Adrenal gland (tissue), 5 donors: ENCODE data around the gene LEFTY1.

ENCODE experiments used
- CTCF ChIP-seq, 6 experiments: fragments of 450-650 bp in 4 of 6; fragments of 200-600 bp in 2 of 6; sonication (generic) in 1 of 6; IDR thresholded peaks; 1 replicate in 5 of 6; 2 replicates in 1 of 6; pipeline versions ENCODE4 v1.5.1 to v1.8.0; 2016 to 2021; ENCODE audit warnings: antibody characterized with exemption in 6 of 6, mild to moderate bottlenecking in 2 of 6, moderate library complexity in 1 of 6
- POLR2A ChIP-seq, 2 donors: fragments of 450-650 bp; IDR thresholded peaks; one replicate each; pipeline ENCODE4 v1.6.1; 2017; ENCODE audit warnings: antibody characterized with exemption in 2 of 2, mild to moderate bottlenecking in 2 of 2, moderate library complexity in 1 of 2
- donor health status: DM: no; HTN: no; CAD: no.

GRCh38 chr1:225896494-225896893 lies 7.5 kb upstream of the LEFTY1 start:
- TF ChIP-seq CTCF (IDR thresholded peaks at IDR 0.05) (no peak), POLR2A (IDR thresholded peaks at IDR 0.05) (no peak)
